ENCODE measurements around the gene CYREN.

- no peak for TF ChIP-seq CTCF (IDR thresholded peaks at IDR 0.05)
- TF ChIP-seq EZH2 (IDR thresholded peaks at IDR 0.05): no peak
Measured at GRCh38 chr7:135190703-135191102, 20.2 kb upstream of the CYREN start.

All from neural progenitor cell (in vitro differentiated cells).